ENCODE measurements around the gene IGF2R. TPM values are rescaled to one million over a fixed set of nuclear protein-coding genes. Genes with fewer than 3 reads are reported as not detected.

IGF2R gene
- total and polyA plus RNA-seq, 2 donors (not counting 1 experiment from before 2014, with no cell fraction given) = 9.5 to 53.3 TPM

GRCh38 chr6:160030103-160030502, 61.2 kb downstream of the IGF2R start:
- POLR2A ChIA-PET = no interaction called here
- H3K4me3 Mint-ChIP-seq = no peak overlapping the region

GRCh38 chr6:160031442-160031841, 62.6 kb downstream of the IGF2R start:
- POLR2A ChIA-PET = no interaction called here
- no peak for TF ChIP-seq CTCF (IDR thresholded peaks at IDR 0.05)
- no peak for TF ChIP-seq EZH2 (IDR thresholded peaks at IDR 0.05; ENCODE audit: borderline replicate concordance, insufficient read depth, low read depth, low read length, poor library complexity, severe bottlenecking)
- no peaks in the 10 kb centered on the region for H3K27me3 ChIP-seq (replicated peaks in 1 of 4; ENCODE audit: control extremely low read depth in 1 of 4, control insufficient read depth in 3 of 4, insufficient read depth in 4 of 4, low read length in 3 of 4)
- Mint-ChIP-seq H3K4me1 (peaks cover 24% of the 10 kb centered on the region), H3K27ac (peak overlapping the region; percentile 41), H3K4me3 (no peak overlapping the region), H3K27me3 (no peaks in the 10 kb centered on the region), H3K9me3 (ENCODE audit: insufficient read depth) (no peaks in the 10 kb centered on the region)
- WGBS (ENCODE audit: insufficient coverage) = 99% methylated on average over 8 of the region's 8 CpGs
- no peaks in the 10 kb centered on the region for H4K20me1 ChIP-seq (ENCODE audit: control insufficient read depth, insufficient read depth, low read length, poor library complexity, severe bottlenecking)
- H3K27ac ChIP-seq (ENCODE audit: low read length in 2 of 2) = no peak overlapping the region
- CTCF ChIA-PET = interaction anchor here (0.8 kb wide), 1 partner anchor 53 kb away, joined by 3 read pairs; no protein-coding TSS in a partner anchor
- H3K4me1 ChIP-seq (ENCODE audit: control insufficient read depth in 2 of 2, insufficient read depth in 2 of 2, low read length in 2 of 2) = peaks cover 5 to 22% of the 10 kb centered on the region in 2 donors
- no peak for DNase-seq
- H3K9me3 ChIP-seq (ENCODE audit: control extremely low read depth in 1 of 3, control insufficient read depth in 2 of 3, insufficient read depth in 1 of 3, low read length in 2 of 3) = no peaks in the 10 kb centered on the region
- no peak for ATAC-seq (ENCODE audit: low read depth)
- no peak overlapping the region for H3K4me2 ChIP-seq (replicated peaks; ENCODE audit: low read depth, low read length, poor library complexity, severe bottlenecking)
- no peak overlapping the region for H3K9ac ChIP-seq (ENCODE audit: low read length)
- H2AFZ ChIP-seq (ENCODE audit: insufficient read depth, low read depth, low read length, poor library complexity, severe bottlenecking) = no peak overlapping the region
- intact Hi-C loops (cut with micrococcal nuclease) = no loop called here
- peaks cover 3 to 73% of the 10 kb centered on the region in 2 experiments for H3K36me3 ChIP-seq (replicated peaks in 1 of 2; ENCODE audit: control extremely low read depth in 1 of 2, control insufficient read depth in 1 of 2, extremely low read depth in 1 of 2, insufficient read depth in 2 of 2, low read length in 1 of 2)
- no peak overlapping the region for H3K4me3 ChIP-seq (ENCODE audit: control extremely low read depth in 1 of 5, extremely low read depth in 1 of 5, insufficient read depth in 1 of 5, low read depth in 2 of 5, low read length in 4 of 5)
- no peaks in the 10 kb centered on the region for H3K79me2 ChIP-seq (ENCODE audit: control insufficient read depth, insufficient read depth, low read length)

More at GRCh38 chr6:160030103-160030502, 61.2 kb downstream of the IGF2R start:
- Histone ChIP-seq H3K9me3 (ENCODE audit: control extremely low read depth in 1 of 3, control insufficient read depth in 2 of 3, insufficient read depth in 1 of 3, low read length in 2 of 3) (no peaks in the 10 kb centered on the region), H3K4me3 (ENCODE audit: control extremely low read depth in 1 of 5, extremely low read depth in 1 of 5, insufficient read depth in 1 of 5, low read depth in 2 of 5, low read length in 4 of 5) (no peak overlapping the region), H3K79me2 (ENCODE audit: control insufficient read depth, insufficient read depth, low read length) (no peaks in the 10 kb centered on the region), H3K4me2 (replicated peaks; ENCODE audit: low read depth, low read length, poor library complexity, severe bottlenecking) (no peak overlapping the region), H3K27me3 (replicated peaks in 1 of 4; ENCODE audit: control extremely low read depth in 1 of 4, control insufficient read depth in 3 of 4, insufficient read depth in 4 of 4, low read length in 3 of 4) (no peaks in the 10 kb centered on the region), H3K9ac (ENCODE audit: low read length) (no peak overlapping the region), H3K36me3 (replicated peaks in 1 of 2; ENCODE audit: control extremely low read depth in 1 of 2, control insufficient read depth in 1 of 2, extremely low read depth in 1 of 2, insufficient read depth in 2 of 2, low read length in 1 of 2) (peaks cover 3 to 74% of the 10 kb centered on the region in 2 experiments), H3K4me1 (ENCODE audit: control insufficient read depth in 2 of 2, insufficient read depth in 2 of 2, low read length in 2 of 2) (peaks cover 5 to 22% of the 10 kb centered on the region in 2 donors), H3K27ac (ENCODE audit: low read length in 2 of 2) (no peak overlapping the region), H2AFZ (ENCODE audit: insufficient read depth, low read depth, low read length, poor library complexity, severe bottlenecking) (no peak overlapping the region), H4K20me1 (ENCODE audit: control insufficient read depth, insufficient read depth, low read length, poor library complexity, severe bottlenecking) (no peaks in the 10 kb centered on the region)
- peaks cover 24% of the 10 kb centered on the region for H3K4me1 Mint-ChIP-seq
- H3K27ac Mint-ChIP-seq = peak overlapping the region; percentile 53
- no peaks in the 10 kb centered on the region for H3K27me3 Mint-ChIP-seq
- 60% methylated on average over 2 of the region's 5 CpGs for WGBS (ENCODE audit: insufficient coverage)
- TF ChIP-seq CTCF (IDR thresholded peaks at IDR 0.05) = no peak
- TF ChIP-seq EZH2 (IDR thresholded peaks at IDR 0.05; ENCODE audit: borderline replicate concordance, insufficient read depth, low read depth, low read length, poor library complexity, severe bottlenecking) = no peak
- CTCF ChIA-PET = no interaction called here
- DNase-seq = no peak
- peak; percentile 17 for ATAC-seq (ENCODE audit: low read depth)
- no peaks in the 10 kb centered on the region for H3K9me3 Mint-ChIP-seq (ENCODE audit: insufficient read depth)
- intact Hi-C loops (cut with micrococcal nuclease) = no loop called here
